NCI-H2029 (cell line): ENCODE results near the gene ARID1B.
"Not testable (repeated sequence)": the region's sequence is repeated elsewhere in the genome, so short reads cannot be mapped to it uniquely, and the experiment has no call there.

Source experiments
- DNase-seq: peaks from one replicate; lab custom pipeline; 2025; lab: John Stamatoyannopoulos, UW

The ARID1B gene

DNA sequence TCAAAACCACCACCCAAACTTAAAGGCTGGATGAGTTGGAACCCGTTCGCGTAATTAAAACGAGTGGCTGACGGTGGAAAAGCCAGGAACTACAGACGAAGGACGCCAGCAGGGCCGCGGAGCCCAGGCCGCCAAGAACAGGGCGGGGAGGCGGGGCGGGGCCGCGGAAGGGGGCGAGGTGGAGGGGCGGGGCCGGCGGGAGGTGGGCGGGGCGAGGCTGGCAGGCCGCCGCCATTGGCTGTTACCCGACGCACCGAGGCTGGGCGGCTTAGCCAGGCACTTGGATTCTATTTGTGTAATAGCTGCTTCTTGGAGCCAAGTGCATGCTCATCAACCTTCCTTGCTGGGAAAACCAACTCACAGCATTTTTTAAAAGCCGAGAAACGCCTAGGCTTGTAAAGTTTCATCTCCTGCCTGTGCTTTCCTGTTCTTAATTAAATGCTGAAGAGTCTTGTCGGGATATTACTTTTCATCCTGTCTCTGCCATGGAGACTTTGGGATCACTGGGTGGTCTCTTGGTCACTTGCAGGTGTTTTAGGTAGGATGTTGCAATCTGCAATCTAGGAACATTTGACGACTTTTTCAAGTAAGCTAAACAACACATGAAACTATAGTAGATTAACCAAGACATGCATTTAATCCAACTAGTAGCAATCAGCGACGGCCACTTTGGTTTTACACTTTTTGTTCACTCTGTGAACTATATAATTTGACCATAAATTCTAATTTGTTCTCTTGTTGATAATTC is 245.0 kb downstream of the ARID1B start:
- DNase-seq: peak; percentile 73

DNA sequence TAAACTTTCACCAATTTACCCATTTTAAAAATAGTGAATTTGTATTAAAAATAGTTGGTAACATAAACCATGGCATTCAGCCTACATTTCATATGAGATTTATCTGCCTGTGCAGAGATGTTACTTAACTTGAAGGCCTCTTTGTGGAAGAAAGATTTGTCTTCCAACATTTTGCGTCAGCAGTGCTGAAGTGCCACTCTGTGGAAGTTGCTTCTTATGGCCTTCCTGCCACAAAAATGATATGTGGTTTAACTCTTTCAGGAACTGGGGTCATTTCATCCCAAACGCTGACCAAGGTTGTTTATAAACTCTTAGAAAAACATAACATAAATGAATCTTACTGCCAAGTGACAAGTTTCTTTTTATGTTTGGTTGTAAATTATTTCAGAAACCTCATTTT is 246.8 kb downstream of the ARID1B start:
- DNase-seq: no peak

DNA sequence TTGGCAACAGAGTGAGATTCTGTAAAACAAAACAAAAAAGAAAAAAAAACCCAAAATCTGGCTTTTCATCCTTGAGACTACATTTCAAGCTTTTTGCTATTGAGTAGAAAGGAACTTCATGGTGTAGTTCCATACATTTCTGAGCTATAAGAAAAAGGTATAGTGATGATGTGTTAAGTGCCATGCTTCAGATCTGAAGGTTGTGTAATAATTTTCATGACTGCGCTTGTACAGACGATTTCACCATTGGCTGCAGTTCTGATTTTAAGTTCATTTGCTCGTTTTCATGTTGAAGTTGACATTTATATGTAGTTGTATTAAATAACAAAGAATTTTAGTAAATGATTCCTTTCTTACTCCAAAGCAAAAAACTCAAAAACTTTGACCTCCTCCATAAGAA is 247.6 kb downstream of the ARID1B start:
- no peak for DNase-seq

DNA sequence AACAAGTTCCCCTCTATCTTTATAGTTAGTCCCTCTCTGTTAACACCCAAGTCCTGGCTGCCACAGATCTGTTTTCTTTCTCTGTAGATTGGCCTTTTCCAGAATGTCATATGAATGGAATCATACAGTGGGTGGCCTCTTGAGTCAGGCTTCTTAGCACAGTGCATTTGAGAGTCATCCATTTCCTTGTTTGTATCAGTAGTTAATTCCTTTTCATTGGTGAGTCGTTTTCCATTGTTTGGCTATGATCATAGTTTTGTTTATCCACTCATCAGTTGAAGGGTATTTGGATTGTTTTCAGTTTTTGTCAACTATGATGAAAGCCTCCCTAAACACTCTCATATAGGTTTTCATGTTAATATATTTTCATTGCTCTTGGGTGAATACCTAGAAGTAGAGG is 248.3 kb downstream of the ARID1B start:
- DNase-seq: peak; percentile 33

DNA sequence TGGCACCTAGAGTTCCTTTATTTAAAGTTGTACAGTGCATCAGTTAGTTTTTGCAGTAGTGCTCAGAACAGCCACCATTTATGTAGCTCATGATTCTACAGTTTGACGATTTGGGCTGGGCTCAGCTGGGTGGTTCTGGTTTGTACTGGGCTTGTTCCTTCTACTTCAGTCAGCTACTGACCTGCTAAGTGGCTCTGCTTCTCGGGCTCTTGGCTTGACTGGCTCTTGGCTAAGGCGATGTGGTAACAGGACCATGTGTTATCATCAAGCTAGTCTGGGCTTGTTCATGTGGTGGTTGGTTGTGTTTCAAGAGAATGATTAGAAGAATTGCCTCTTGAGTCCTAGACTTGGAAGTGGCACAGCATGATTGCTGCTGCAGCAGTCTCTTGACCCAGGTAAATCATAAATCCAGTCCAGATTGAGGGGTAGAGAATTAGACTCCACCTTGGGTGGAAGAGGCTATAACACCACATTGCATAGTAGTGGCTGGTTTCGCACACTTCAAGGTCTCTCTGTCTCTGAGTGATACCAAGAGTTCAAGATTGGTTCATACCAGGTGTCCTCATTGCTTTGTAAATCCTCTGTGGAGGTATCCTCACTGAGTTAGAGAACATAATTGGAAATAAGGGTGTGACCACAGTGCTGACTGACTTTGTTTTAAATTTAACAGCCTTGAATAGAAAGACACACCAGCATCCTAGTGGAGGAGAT is 253.0 kb downstream of the ARID1B start:
- DNase-seq: no peak

DNA sequence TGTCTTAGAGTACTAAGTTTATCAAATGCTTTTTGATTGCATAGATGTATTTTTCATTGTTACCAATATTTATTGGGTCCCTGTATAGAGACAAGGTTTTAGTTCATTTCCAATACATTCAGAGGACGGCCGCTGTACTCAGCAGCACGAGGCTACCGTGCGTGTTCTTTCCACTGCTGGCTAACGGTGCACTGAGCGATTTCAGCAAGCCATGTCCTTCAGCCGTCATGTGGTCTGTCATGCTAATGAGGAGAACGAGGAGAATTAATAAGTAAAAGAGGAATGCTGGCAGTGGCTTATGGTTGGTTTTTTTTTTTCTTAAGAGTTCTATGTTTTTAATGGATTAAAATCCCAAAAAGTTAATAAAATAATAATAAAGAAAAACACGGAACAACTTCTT is 253.6 kb downstream of the ARID1B start:
- no peak for DNase-seq

DNA sequence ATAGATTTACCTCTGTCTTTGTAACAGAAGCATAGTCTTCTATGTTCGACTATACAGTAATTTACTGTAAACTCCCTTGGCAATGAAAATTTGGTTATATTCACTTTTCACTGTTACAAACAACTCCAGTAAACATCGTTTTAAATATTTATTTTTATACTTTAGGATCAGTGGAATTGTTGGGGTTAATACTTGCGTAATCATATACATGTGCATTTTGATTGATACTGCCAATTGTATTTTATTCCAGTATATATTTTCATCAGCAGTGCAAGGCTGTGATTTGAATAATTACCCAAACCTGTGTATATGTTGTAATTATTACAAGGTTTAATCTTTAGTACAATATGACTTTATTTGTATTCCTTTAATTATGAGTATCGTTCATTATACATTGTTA is 255.7 kb downstream of the ARID1B start:
- no peak for DNase-seq

DNA sequence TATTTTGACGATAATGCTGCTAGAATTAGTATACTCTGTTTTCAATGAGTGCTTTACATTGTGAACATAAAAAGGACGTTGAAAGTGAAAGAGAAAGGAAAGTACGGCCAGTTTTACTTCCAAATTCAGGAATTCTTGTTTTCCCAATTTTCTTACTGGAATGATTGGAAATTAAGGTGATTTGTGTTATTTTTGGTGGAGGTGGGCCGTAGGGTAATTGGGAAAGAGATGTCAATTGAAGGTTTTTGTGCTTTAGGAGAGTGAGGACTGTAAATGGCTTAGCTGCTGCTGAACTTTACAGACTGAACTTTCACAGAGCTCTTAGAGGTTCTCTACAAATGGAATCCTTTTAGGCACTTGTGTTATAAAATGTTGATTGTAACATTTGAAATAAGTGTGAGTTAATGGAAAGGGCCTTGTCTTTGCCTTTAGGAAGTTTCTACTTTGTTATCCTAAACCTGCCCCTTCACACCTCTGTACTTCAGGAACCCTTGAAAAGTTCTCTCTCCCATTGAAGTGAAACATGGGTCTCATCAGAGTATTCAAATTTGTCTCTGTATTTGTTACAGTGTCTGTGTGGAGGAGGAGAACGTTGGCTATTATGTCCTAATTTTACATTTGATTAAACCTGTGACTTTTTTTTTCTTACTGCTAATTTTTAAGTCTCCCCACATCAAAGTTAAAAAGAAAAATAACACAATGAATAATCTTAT is 256.4 kb downstream of the ARID1B start:
- DNase-seq: no peak

DNA sequence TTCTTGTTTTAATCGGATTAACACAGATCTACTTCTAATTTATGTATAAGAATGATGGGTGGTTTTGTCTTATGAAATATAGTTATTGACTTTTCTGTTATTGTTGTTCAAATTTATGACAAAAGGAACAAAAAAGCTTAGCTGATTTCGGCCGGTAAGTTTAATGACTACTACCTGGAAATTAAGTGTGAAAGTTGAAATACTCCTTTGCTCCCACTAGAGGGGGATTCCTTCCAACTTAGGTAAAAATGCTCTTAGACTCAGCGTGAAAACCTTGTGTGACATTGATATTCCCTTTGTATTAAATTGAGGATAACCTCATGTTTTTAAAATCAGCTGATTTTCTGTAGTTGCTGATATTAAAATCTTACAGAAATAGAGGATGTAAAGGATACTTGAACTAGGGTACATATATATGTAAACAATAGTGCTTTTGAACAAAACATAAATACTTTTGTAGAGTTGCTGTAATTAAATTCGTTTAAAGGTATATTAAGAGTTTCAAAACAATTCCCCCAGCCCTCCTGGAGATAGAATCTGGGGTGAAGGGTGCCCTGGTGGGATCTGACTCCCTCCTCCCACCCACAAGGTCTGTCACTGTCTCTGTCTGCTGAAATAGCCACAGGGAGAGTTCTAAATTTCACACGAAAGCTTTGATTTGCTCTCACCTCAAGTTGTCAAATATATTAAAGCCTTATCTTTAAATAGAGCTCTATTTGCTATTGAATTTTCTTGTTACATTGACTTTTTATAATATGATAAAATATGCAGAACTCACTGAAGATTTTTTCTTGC is 257.5 kb downstream of the ARID1B start:
- peak; percentile 43 for DNase-seq

DNA sequence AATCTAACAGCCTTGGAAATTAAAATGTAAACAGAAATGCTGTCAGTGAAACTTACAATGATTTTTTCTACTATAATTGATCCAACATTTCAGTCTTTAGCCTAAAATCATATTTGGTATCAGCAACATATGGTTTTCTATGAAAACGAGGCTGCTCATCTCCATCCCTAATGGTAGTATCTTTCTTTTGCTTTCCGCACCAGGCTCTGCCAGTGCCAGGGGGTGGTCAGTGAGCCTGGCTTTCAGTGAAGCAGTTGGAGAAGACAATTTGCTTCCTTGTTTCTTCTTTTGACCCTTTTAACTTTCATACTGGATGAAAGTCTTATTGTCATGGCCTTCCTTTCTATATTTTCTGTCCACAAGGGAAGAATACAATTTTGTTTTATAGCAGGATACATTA is 258.4 kb downstream of the ARID1B start:
- no peak for DNase-seq

DNA sequence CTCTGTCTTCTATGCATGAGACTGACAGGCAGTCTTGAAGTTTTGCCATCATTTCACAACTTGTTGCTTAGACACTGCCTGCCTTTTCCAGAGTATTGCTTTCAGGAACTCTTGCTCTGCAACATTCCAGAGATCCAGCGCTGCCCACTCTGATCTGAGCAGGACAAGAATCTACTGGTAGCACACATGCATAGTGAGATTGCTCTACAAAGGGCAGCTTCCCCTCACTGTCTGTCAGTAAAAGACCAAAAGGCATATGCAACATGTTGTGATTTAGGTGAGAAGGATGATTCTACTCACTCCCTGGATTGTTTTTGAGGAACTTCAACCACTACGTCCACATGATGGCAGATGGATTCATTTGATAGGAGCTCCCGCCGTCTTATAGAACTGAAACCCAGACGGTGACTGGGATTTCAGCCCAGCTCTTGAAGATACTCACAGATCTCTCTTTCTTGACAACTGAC is 259.1 kb downstream of the ARID1B start:
- DNase-seq: no peak

DNA sequence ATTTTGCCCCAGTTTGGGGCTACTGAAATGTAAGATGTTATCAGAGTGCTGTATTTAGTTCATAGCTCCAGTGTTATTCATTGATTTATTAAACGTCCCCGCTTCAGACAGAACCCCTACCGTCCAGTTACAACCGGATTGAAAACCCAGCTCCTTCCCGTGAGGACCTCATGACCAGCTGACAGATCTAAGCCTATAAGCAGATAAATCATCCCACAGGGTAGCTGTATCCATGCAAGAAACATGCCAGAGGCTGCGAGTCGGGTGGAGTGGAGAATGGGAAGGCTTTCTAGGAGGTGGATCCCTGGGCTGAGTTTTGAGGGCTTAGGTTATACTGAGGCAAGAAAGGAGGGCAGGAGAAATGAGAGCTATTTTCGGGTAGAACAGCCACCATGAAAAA is 260.0 kb downstream of the ARID1B start:
- no peak for DNase-seq

DNA sequence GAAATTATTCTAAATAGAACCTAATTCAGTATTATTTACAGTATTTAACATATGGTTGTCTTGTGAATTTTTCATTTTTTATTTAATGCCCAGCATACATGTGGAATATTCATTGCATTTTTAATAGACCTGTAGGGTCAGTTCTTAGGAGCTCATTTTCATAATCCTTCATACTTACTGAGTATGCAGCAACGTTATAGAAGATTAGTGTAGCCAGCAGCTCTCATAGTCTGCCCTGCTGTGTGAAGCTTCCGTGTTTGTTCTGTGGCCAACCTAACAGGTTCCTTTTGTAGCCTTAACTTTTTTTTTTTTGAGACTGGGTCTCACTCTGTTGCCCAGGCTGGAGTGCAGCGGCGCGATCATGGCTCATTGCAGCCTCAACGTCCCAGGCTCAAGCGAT is 261.4 kb downstream of the ARID1B start:
- no peak for DNase-seq

DNA sequence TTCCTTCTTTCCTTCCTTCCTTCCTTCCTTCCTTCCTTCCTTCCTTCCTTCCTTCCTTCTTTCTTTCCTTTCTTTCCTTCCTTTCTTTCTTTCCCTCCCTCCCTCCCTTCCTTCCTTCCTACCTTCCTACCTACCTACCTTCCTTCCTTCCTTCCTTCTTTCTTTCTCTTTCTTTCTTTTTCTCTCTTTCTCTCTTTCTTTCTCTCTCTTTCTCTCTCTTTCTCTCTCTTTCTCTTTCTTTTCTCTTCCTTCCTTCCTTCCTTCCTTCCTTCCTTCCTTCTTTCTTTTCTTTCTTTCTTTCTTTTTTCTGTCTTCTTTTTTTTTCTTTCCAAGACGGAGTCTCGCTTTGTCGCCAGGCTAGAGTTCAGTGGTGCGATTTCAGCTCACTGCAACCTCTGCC is 262.5 kb downstream of the ARID1B start:
- DNase-seq: not testable (repeated sequence)

DNA sequence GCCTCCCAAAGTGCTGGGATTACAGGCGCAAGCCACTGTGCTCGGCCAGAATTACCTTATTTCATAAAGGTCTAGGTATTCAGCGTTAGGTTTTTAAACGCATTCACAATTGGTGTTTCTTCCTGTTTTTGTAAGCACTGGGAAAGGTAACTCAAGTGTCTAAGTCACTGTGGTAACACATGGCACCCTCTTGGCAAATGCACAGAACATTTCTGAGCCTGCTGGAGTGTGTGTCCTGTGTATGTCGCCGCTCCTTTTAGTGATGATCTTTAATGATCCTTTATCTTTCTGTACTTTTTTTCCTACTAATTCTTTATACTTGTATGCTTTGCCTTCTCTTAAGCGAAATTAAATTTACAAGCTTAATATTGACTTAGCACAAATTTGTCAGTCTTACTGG is 263.0 kb downstream of the ARID1B start:
- no peak for DNase-seq

DNA sequence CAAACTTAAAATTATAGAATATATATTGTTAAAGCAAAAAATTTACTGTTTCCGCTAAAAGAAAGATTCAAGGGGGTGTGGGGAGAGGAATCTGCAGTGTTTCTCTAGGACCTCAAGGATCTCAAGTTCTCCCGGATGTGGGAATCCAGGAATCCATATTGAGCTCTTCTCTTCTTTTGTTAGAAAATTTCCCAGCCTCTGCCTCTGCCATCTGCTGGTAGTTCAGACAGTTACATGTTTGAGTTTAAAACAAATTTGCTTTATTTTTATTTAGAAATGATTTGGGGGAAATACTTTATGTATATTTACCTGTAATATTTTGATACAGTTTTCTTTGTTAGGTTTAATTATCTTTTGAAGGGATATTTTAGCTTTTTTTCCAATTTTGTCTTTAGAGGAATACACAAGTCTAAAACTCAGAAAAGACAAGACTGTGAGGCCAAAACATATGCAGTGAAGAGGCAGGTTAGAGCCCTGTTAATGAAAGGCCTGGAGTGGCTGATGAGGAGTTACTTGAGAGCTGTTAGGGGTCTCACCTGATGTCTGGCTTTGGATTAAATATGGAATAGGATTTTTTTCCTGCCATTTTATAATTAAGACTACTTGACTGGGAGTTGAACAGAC is 268.8 kb downstream of the ARID1B start:
- peak; percentile 54 for DNase-seq

DNA sequence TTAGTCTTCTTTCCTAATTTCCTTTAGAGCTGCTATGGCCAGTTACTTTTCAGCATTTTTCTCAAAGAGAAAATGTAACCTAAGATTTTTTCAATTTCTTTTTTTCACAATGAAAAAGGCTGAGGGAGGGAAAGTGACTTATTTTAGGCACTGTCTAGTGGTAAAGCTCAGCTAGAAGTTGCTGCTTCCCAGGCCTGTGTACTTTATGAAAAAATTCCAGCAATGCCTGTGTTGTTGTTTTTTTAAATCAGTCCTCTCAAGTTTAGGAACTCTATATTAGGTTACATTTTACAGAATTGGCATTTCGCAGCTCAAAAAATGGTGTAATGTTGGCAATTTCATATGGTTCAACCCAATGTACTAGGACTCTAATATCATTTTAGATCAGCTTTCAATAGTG is 269.6 kb downstream of the ARID1B start:
- DNase-seq: no peak

DNA sequence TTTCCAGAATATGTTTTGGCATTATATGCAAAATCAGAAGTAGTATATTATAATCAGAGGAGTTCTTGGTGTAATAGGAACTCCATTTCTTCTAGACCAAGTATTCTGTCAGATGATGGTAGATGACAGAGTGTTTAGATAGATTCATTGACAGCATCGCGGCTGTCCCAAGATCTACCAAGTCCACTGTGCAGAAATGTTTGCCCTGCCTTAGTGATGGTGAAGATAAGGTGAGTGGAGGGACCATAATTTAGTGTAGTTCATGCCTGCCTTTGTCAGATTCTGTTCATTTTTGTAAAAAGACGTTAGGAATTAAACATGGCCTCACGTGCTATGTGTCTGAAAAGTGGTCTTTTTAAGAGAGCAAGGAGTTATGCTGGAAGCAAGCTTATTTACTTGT is 270.1 kb downstream of the ARID1B start:
- no peak for DNase-seq

DNA sequence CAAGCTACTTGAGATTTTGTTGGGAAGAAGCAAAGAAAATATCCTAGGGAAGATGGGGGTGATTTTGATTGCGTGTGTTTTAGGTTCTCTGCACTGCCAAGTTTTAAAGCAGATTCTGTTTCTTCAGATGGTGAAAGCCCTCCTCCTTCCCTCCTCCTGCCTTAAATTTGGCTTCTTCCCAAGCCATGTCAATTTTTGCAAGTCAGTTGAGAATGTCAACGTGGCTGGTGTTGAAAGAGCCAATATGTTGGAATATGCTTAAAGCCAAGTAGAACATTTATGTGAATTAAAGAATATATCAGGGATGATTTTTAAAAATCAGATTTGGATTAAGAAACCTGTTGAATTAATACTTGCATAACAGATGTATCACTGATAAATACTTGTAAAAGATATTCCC is 270.8 kb downstream of the ARID1B start:
- no peak for DNase-seq

DNA sequence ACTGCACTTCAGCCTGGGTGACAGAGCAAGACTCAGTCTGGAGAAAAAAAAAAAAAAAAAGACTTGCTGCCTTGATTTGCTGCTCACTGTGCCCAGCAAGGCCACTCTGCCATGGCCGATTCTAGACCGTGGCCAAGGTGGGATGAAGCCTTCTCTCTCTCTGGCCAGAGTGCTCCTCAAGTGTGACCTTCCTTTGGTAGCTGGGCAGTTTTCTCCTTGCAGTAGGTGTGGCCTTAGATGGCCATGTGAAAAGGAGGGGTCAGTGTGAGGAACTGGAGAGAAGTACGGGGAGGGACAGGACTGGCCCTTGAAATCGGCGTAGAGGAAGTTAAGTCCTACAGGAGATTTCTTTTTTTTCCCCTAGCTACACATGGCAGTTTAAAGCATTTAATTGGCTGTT is 272.0 kb downstream of the ARID1B start:
- no peak for DNase-seq

DNA sequence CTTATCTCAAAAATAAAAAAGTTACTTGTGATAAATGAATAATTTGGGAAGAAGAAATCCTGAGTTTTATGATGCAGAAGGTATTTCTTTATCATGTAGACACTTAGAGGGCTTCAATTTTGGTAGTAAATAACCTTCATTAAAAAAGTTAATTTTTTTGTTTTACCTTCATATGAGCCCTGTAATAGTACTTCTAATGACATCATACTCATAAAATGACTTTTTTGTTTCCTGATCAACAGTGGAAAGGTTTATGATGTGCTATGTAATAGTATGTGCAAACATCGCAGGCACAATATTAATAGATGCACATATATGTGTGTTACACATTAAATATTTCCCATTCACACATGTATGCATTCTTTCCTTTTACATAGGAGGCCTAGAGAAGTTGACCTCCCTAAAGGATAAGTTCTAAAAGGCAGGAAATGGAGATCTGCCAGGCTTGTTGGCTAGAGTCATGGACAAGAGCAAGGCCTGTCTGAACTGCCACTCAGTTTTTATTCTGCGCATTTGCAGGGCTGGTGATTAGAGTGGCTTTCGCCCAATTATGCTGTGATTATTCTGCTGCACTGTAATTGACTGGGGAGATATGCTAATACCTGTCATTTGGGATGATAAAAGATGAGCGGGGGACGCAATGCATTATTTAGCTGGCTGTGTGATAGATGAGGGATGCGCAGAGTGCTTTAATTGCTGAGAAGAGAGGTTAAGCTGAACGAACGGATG is 273.5 kb downstream of the ARID1B start:
- no peak for DNase-seq
